GM19328 (cell line): Measurements from ENCODE around the gene KCNA4.
"Not testable (repeated sequence)": the region's sequence is repeated elsewhere in the genome, so short reads cannot be mapped to it uniquely, and the experiment has no call there.

ENCODE experiments used
- ATAC-seq: cut with Tn5 transposase; IDR thresholded peaks from one replicate; pipeline ENCODE4 v1.9.1; 2021; ENCODE audit warnings: mild to moderate bottlenecking, moderate library complexity; ENCODE audit not compliant: unreplicated experiment

Gene KCNA4

GRCh38 chr11:30000986-30001750, 15.7 kb downstream of the KCNA4 start:
- no peak for ATAC-seq

GRCh38 chr11:29996016-29996415, 20.8 kb downstream of the KCNA4 start:
- ATAC-seq, result no peak

GRCh38 chr11:29989174-29989970, 27.5 kb downstream of the KCNA4 start:
- ATAC-seq, result no peak

- no peak for ATAC-seq
Observed at GRCh38 chr11:29985248-29985647, 31.6 kb downstream of the KCNA4 start.

GRCh38 chr11:29984544-29984943, 32.3 kb downstream of the KCNA4 start:
- ATAC-seq, result no peak

GRCh38 chr11:29978549-29978948, 38.3 kb downstream of the KCNA4 start:
- ATAC-seq, result no peak

GRCh38 chr11:29975580-29975979, 41.2 kb downstream of the KCNA4 start:
- not testable (repeated sequence) for ATAC-seq

GRCh38 chr11:29963796-29964195, 53.0 kb downstream of the KCNA4 start:
- no peak for ATAC-seq

GRCh38 chr11:29963036-29963435, 53.8 kb downstream of the KCNA4 start:
- ATAC-seq, result no peak

- ATAC-seq, result no peak
Observed at GRCh38 chr11:29962243-29962642, 54.6 kb downstream of the KCNA4 start.
